Measurements from ENCODE around the gene WWC2. TPM values are rescaled to one million over a fixed set of nuclear protein-coding genes. Genes with fewer than 3 reads are reported as not detected.

Gene WWC2
- total and polyA plus RNA-seq, 2 experiments from 2014 or later: 19.3 to 24.7 TPM

DNA sequence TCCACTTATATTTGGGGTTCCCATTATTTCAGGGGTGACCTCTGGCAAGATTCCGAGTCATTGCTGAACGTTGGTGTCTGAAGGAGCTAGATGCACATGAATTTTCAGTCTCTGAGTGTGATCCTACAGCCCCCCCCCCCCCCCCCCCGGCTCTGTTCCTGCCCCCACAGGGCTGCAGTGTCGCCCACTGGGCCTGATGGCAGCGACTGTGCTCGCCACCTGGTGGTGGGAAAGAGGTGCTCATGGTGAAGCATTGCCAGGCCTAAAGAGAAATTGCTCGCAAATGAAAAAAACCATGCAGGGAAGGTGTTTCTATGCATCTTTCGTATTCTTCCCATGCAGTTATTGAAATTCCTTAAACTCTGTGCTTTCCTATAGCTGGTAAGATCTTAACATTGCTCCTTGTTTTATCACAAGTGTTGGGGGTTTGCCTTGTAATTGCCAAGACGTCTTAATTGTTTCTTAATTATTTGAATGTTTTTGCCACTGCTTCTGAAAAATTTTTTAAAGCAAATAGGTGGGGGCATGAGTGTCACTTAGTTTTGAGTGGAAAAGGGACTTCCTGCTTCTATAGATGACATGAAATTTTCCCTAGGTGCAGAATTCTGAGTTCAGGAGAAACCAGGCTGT lies 157.8 kb downstream of the WWC2 start:
- peak; percentile 68 for TF ChIP-seq CTCF (IDR thresholded peaks at IDR 0.05; ENCODE audit: poor library complexity)
- TF ChIP-seq EZH2 (IDR thresholded peaks at IDR 0.05; ENCODE audit: borderline replicate concordance): no peak
- TF ChIP-seq EZH2phosphoT487 (IDR thresholded peaks at IDR 0.05; ENCODE audit: low read depth, severe bottlenecking, unreplicated experiment): no peak
- no peak overlapping the region for H3K27ac ChIP-seq
- DNase-seq (ENCODE audit: low spot score): peak; percentile 62

DNA sequence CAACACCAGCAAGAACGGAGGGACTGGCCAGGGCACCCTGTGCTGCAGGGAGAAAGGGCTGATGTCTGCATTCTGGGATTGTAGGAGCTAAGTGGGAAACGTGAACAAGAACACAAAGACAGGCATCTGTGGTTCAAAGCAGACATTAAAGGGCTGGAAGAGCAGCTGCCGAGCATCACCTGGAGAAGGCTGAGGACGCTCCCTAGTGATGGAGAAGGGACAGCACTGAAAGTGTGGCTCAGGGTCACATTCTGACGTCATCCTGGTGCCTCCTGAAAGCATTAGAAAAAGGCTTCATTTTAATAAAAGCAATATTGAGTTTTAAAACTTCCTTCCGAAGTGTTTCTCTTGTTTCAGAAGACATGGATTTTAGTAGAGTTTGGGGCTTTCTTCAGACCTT lies 158.8 kb downstream of the WWC2 start:
- Histone ChIP-seq H3K79me2 (no peaks in the 10 kb centered on the region), H3K27me3 (no peaks in the 10 kb centered on the region), H4K20me1 (ENCODE audit: insufficient read depth, poor library complexity, severe bottlenecking) (no peaks in the 10 kb centered on the region), H3K36me3 (replicated peaks; ENCODE audit: insufficient read depth, low read depth) (no peaks in the 10 kb centered on the region), H3K4me3 (no peak overlapping the region), H3K4me1 (ENCODE audit: insufficient read depth) (peaks cover 26% of the 10 kb centered on the region), H3K4me2 (no peak overlapping the region), H3K9me3 (ENCODE audit: low read depth) (no peaks in the 10 kb centered on the region), H3K27ac (no peak overlapping the region), H2AFZ (no peak overlapping the region), H3K9me2 (replicated peaks; ENCODE audit: insufficient read depth) (no peaks in the 10 kb centered on the region)
- 82% methylated on average over 6 of the region's 6 CpGs for WGBS (ENCODE audit: low lambda C conversion rate, missing lambda C conversion rate)
- no peak for DNase-seq (ENCODE audit: low spot score)
- TF ChIP-seq EZH2 (IDR thresholded peaks at IDR 0.05; ENCODE audit: borderline replicate concordance) (no peak), CTCF (IDR thresholded peaks at IDR 0.05; ENCODE audit: poor library complexity) (no peak), EZH2phosphoT487 (IDR thresholded peaks at IDR 0.05; ENCODE audit: low read depth, severe bottlenecking, unreplicated experiment) (no peak)

More for the DNA sequence above, 157.8 kb downstream of the WWC2 start:
- WGBS (ENCODE audit: low lambda C conversion rate, missing lambda C conversion rate): 56% methylated on average over 9 of the region's 9 CpGs
- Histone ChIP-seq H3K9me3 (ENCODE audit: low read depth) (no peaks in the 10 kb centered on the region), H2AFZ (no peak overlapping the region), H4K20me1 (ENCODE audit: insufficient read depth, poor library complexity, severe bottlenecking) (no peaks in the 10 kb centered on the region), H3K36me3 (replicated peaks; ENCODE audit: insufficient read depth, low read depth) (no peaks in the 10 kb centered on the region), H3K9me2 (replicated peaks; ENCODE audit: insufficient read depth) (no peaks in the 10 kb centered on the region), H3K4me2 (no peak overlapping the region), H3K79me2 (no peaks in the 10 kb centered on the region), H3K4me3 (no peak overlapping the region), H3K4me1 (ENCODE audit: insufficient read depth) (peaks cover 26% of the 10 kb centered on the region), H3K27me3 (no peaks in the 10 kb centered on the region)

- WGBS (ENCODE audit: low lambda C conversion rate, missing lambda C conversion rate): 73% methylated on average over 10 of the region's 10 CpGs
- H3K27me3 ChIP-seq: no peaks in the 10 kb centered on the region
- H3K9me2 ChIP-seq (replicated peaks; ENCODE audit: insufficient read depth): no peaks in the 10 kb centered on the region
- no peak overlapping the region for H2AFZ ChIP-seq
- H3K9me3 ChIP-seq (ENCODE audit: low read depth): no peaks in the 10 kb centered on the region
- no peak overlapping the region for H3K4me3 ChIP-seq
- H3K79me2 ChIP-seq: no peaks in the 10 kb centered on the region
- peak overlapping the region; percentile 64 for H3K27ac ChIP-seq
- H3K4me2 ChIP-seq: peak overlapping the region; percentile 44
- no peak for TF ChIP-seq CTCF (IDR thresholded peaks at IDR 0.05; ENCODE audit: poor library complexity)
- TF ChIP-seq EZH2phosphoT487 (IDR thresholded peaks at IDR 0.05; ENCODE audit: low read depth, severe bottlenecking, unreplicated experiment): no peak
- no peak for TF ChIP-seq EZH2 (IDR thresholded peaks at IDR 0.05; ENCODE audit: borderline replicate concordance)
- H4K20me1 ChIP-seq (ENCODE audit: insufficient read depth, poor library complexity, severe bottlenecking): no peaks in the 10 kb centered on the region
- peak; percentile 67 for DNase-seq (ENCODE audit: low spot score)
- H3K36me3 ChIP-seq (replicated peaks; ENCODE audit: insufficient read depth, low read depth): no peaks in the 10 kb centered on the region
- peaks cover 27% of the 10 kb centered on the region for H3K4me1 ChIP-seq (ENCODE audit: insufficient read depth)
Observed at GRCh38 chr4:183260491-183261151, 161.6 kb downstream of the WWC2 start.
